Neural cell (in vitro differentiated cells): Measurements from ENCODE around the gene SMAD9. TPM values are rescaled to one million over a fixed set of nuclear protein-coding genes. Genes with fewer than 3 reads are reported as not detected.

ENCODE experiments used
- H2AFZ ChIP-seq: fragments of 200-600, 300-800 bp; sonication (generic), shearing (Covaris generic); 2 replicates; pipeline ENCODE4 v1.6.0; 2014; ENCODE audit warnings: low read depth, mild to moderate bottlenecking, antibody characterized with exemption, low read length, moderate library complexity
- H3F3A ChIP-seq: fragments of 200-600 bp; shearing (Covaris generic); 2 replicates; pipeline ENCODE4 v1.6.1; 2016; ENCODE audit warnings: mild to moderate bottlenecking, moderate library complexity, mixed read lengths, antibody characterized with exemption, low read length; ENCODE audit not compliant: insufficient read depth, poor library complexity, severe bottlenecking
- H3K27ac ChIP-seq: fragments of 200-600, 300-800 bp; sonication (generic), shearing (Covaris generic); 2 replicates; pipeline ENCODE4 v1.5.1; 2014; ENCODE audit warnings: mild to moderate bottlenecking, low read length, moderate library complexity
- H3K27me3 ChIP-seq: fragments of 300-800, 200-600 bp; sonication (generic), shearing (Covaris generic); 2 replicates; pipeline ENCODE4 v1.6.0; 2014; ENCODE audit warnings: mild to moderate bottlenecking, low read depth, low read length, moderate library complexity; ENCODE audit not compliant: insufficient read depth
- H3K36me3 ChIP-seq: fragments of 300-800, 200-600 bp; sonication (generic), shearing (Covaris generic); 2 replicates; pipeline ENCODE4 v1.5.1; 2014; ENCODE audit warnings: mild to moderate bottlenecking, antibody characterized with exemption, low read length, moderate library complexity; ENCODE audit not compliant: insufficient read depth
- H3K4me2 ChIP-seq: fragments of 300-800, 200-600 bp; sonication (generic), shearing (Covaris generic); 2 replicates; pipeline ENCODE4 v1.6.0; 2014; ENCODE audit warnings: mild to moderate bottlenecking, low read length
- H3K4me3 ChIP-seq: fragments of 300-800, 200-600 bp; sonication (generic), shearing (Covaris generic); 2 replicates; pipeline ENCODE4 v1.5.1; 2014; ENCODE audit warnings: mild to moderate bottlenecking, low read length, moderate library complexity
- H3K79me2 ChIP-seq: fragments of 200-600 bp; shearing (Covaris generic); replicated peaks from 2 replicates; pipeline ENCODE4 v1.6.0; 2014; ENCODE audit warnings: mild to moderate bottlenecking, low read length, moderate library complexity; ENCODE audit not compliant: insufficient read depth
- H3K9ac ChIP-seq: fragments of 300-800, 200-600 bp; sonication (generic), shearing (Covaris generic); 2 replicates; pipeline ENCODE4 v1.6.1; 2016; ENCODE audit warnings: mild to moderate bottlenecking, low read length, mixed read lengths
- H3K9me2 ChIP-seq: fragments of 200-600 bp; shearing (Covaris generic); 2 replicates; pipeline ENCODE4 v1.6.1; 2016; ENCODE audit warnings: mild to moderate bottlenecking, low read length, mixed read lengths; ENCODE audit not compliant: insufficient read depth
- H3K9me3 ChIP-seq: fragments of 200-600, 300-800 bp; sonication (generic), shearing (Covaris generic); 2 replicates; pipeline ENCODE4 v1.6.1; 2016; ENCODE audit warnings: mild to moderate bottlenecking, mixed run types, low read length, moderate library complexity, mixed read lengths
- H4K20me1 ChIP-seq: fragments of 200-600 bp; shearing (Covaris generic); 2 replicates; pipeline ENCODE4 v1.6.1; 2016; ENCODE audit warnings: mild to moderate bottlenecking, mixed run types; ENCODE audit not compliant: insufficient read depth
- EP300 ChIP-seq: fragments of 450-650 bp; conservative IDR thresholded peaks from 2 replicates; pipeline ENCODE4 v1.6.1; 2014; ENCODE audit warnings: antibody characterized with exemption, mild to moderate bottlenecking, moderate library complexity; ENCODE audit not compliant: poor library complexity, severe bottlenecking
- EZH2 ChIP-seq: fragments of 200-600, 300-800 bp; shearing (Covaris generic), sonication (generic); IDR thresholded peaks from 2 replicates; pipeline ENCODE4 v1.6.1; 2014; ENCODE audit warnings: antibody characterized with exemption, low read length, borderline replicate concordance, mild to moderate bottlenecking; ENCODE audit not compliant: insufficient read depth, poor library complexity, severe bottlenecking
- MXI1 ChIP-seq: fragments of 450-650 bp; conservative IDR thresholded peaks from 2 replicates; pipeline ENCODE4 v1.6.1; 2014; ENCODE audit warnings: antibody characterized with exemption, mild to moderate bottlenecking; ENCODE audit not compliant: poor library complexity, severe bottlenecking
- POLR2AphosphoS5 ChIP-seq: IDR thresholded peaks from 2 replicates; pipeline ENCODE4 v1.6.1; 2012
- RAD21 ChIP-seq: fragments of 450-650 bp; conservative IDR thresholded peaks from 2 replicates; pipeline ENCODE4 v1.6.1; 2014; ENCODE audit warnings: antibody characterized with exemption, mild to moderate bottlenecking, moderate library complexity
- SMC3 ChIP-seq: fragments of 450-650 bp; conservative IDR thresholded peaks from 2 replicates; pipeline ENCODE4 v1.6.1; 2014; ENCODE audit warnings: antibody characterized with exemption, mild to moderate bottlenecking, moderate library complexity; ENCODE audit not compliant: poor library complexity
- TAF1 ChIP-seq: IDR thresholded peaks from 2 replicates; pipeline ENCODE4 v1.6.1; 2012; ENCODE audit warnings: low read depth
- polyA plus RNA-seq: library from polyadenylated mRNA; depleted of rRNA; stranded (reverse); fragments of >200 nt; gene quantifications from 2 replicates; pipeline ENCODE4 v1.2.3, GENCODE V29; 2014
- TF ChIP-seq, protein P1 (sequence below): fragments of 450-650 bp; IDR thresholded peaks from 2 replicates; pipeline ENCODE4 v1.5.1; 2014; ENCODE audit warnings: antibody characterized with exemption, mild to moderate bottlenecking, moderate library complexity; ENCODE audit not compliant: poor library complexity, severe bottlenecking
- TF ChIP-seq, protein P2 (sequence below): IDR thresholded peaks from 2 replicates; pipeline ENCODE4 v1.6.1; 2012; ENCODE audit warnings: borderline replicate concordance

SMAD9 gene
- polyA plus RNA-seq, 1 donor from 2014 or later, result 2.5 TPM

- no peak for TF ChIP-seq EZH2
- Histone ChIP-seq H3K27me3 (no peaks in the 10 kb centered on the region), H3K9me3 (no peaks in the 10 kb centered on the region), H2AFZ (no peak overlapping the region), H3K27ac (no peak overlapping the region), H3K4me3 (no peak overlapping the region), H3K79me2 (no peaks in the 10 kb centered on the region), H3K36me3 (no peaks in the 10 kb centered on the region), H4K20me1 (no peaks in the 10 kb centered on the region), H3K4me2 (no peak overlapping the region), H3K9me2 (no peaks in the 10 kb centered on the region), H3K9ac (no peak overlapping the region), H3F3A (peaks cover 3% of the 10 kb centered on the region)
Observed at GRCh38 chr13:36905944-36906343, 14.1 kb downstream of the SMAD9 start.

DNA sequence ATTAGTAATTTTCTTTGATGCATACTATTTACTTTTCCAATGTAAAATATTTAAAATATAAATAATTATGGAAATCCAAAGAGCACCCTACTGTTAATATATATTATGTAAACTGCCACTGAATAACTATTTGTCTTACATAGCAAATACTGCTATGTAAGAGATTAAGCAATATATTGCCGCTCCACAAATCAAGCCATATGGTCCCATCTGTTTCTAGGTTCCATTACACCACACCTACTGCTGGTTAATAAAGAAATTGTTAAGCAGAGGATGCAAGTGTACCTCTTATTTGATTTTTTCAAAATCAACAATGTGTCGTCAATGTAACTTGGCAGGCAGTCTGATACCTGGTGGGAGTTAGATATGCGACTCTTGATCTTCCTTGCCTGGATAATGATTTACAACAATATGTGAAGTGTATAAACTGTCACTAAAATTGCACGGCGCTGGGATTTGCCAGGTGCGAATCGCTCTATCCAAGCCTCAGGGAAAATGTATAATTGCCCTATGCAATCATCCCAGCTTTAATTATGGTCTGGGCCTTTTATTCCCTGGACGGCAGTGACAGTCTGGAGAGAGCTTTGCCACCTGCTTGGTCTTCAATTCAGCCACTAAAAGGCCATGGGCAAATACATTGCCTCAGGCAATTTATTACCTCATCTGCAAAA is 16.0 kb downstream of the SMAD9 start:
- peak overlapping the region; percentile 20 for H3K9ac ChIP-seq
- H3K4me2 ChIP-seq, result peak overlapping the region; percentile 46
- peaks cover 3% of the 10 kb centered on the region for H3F3A ChIP-seq
- H3K36me3 ChIP-seq, result no peaks in the 10 kb centered on the region
- peak overlapping the region; percentile 51 for H3K4me3 ChIP-seq
- no peaks in the 10 kb centered on the region for H3K9me2 ChIP-seq
- H3K9me3 ChIP-seq, result no peaks in the 10 kb centered on the region
- no peaks in the 10 kb centered on the region for H3K79me2 ChIP-seq
- no peak overlapping the region for H2AFZ ChIP-seq
- H3K27me3 ChIP-seq, result no peaks in the 10 kb centered on the region
- H3K27ac ChIP-seq, result peak overlapping the region; percentile 29
- TF ChIP-seq RAD21 (no peak), POLR2AphosphoS5 (peak; percentile 22), TAF1 (no peak), MXI1 (no peak), EZH2 (no peak), SMC3 (no peak), EP300 (no peak)
- TF ChIP-seq, protein P1, sequence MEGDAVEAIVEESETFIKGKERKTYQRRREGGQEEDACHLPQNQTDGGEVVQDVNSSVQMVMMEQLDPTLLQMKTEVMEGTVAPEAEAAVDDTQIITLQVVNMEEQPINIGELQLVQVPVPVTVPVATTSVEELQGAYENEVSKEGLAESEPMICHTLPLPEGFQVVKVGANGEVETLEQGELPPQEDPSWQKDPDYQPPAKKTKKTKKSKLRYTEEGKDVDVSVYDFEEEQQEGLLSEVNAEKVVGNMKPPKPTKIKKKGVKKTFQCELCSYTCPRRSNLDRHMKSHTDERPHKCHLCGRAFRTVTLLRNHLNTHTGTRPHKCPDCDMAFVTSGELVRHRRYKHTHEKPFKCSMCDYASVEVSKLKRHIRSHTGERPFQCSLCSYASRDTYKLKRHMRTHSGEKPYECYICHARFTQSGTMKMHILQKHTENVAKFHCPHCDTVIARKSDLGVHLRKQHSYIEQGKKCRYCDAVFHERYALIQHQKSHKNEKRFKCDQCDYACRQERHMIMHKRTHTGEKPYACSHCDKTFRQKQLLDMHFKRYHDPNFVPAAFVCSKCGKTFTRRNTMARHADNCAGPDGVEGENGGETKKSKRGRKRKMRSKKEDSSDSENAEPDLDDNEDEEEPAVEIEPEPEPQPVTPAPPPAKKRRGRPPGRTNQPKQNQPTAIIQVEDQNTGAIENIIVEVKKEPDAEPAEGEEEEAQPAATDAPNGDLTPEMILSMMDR, result no peak
- TF ChIP-seq, protein P2, sequence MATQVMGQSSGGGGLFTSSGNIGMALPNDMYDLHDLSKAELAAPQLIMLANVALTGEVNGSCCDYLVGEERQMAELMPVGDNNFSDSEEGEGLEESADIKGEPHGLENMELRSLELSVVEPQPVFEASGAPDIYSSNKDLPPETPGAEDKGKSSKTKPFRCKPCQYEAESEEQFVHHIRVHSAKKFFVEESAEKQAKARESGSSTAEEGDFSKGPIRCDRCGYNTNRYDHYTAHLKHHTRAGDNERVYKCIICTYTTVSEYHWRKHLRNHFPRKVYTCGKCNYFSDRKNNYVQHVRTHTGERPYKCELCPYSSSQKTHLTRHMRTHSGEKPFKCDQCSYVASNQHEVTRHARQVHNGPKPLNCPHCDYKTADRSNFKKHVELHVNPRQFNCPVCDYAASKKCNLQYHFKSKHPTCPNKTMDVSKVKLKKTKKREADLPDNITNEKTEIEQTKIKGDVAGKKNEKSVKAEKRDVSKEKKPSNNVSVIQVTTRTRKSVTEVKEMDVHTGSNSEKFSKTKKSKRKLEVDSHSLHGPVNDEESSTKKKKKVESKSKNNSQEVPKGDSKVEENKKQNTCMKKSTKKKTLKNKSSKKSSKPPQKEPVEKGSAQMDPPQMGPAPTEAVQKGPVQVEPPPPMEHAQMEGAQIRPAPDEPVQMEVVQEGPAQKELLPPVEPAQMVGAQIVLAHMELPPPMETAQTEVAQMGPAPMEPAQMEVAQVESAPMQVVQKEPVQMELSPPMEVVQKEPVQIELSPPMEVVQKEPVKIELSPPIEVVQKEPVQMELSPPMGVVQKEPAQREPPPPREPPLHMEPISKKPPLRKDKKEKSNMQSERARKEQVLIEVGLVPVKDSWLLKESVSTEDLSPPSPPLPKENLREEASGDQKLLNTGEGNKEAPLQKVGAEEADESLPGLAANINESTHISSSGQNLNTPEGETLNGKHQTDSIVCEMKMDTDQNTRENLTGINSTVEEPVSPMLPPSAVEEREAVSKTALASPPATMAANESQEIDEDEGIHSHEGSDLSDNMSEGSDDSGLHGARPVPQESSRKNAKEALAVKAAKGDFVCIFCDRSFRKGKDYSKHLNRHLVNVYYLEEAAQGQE, result peak; percentile 69
- no peaks in the 10 kb centered on the region for H4K20me1 ChIP-seq
